Effector CD4-positive, alpha-beta T cell (primary cell): ENCODE results near the gene PIGR.
A peak's percentile ranks its signal among the peaks of the same experiment; 100 is the strongest.
"Not testable (repeated sequence)": the region's sequence is repeated elsewhere in the genome, so short reads cannot be mapped to it uniquely, and the experiment has no call there.

Experiments
- DNase-seq: peaks from one replicate; pipeline ENCODE4 v3.0.0-alpha.2; 2020

PIGR gene

GRCh38 chr1:206933333-206933945, 12.8 kb downstream of the PIGR start:
- peak; percentile 73 for DNase-seq

- no peak for DNase-seq
Observed at GRCh38 chr1:206932177-206932576, 14.1 kb downstream of the PIGR start.

DNA sequence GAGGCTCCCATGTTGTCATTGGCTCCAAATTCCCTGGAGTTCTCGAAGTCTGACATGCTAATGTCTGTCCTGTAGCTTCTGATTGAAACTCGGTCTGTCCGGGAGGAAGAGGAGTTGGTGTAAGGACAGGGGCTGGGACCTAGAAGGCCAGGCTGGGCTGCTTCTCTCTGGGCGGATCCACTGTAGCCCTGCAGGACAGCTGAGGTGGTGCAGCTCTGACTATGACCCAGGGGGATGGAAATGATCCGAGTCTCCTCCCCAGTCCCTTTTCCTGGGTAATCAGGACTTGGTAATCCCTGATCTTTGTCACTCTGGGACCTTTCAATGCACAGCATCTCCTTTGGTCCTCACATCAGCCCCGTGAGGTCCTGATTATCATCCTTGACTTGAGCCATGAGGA, 14.6 kb downstream of the PIGR start:
- no peak for DNase-seq

- DNase-seq = no peak
Observed at GRCh38 chr1:206930210-206930798, 16.0 kb downstream of the PIGR start.

DNA sequence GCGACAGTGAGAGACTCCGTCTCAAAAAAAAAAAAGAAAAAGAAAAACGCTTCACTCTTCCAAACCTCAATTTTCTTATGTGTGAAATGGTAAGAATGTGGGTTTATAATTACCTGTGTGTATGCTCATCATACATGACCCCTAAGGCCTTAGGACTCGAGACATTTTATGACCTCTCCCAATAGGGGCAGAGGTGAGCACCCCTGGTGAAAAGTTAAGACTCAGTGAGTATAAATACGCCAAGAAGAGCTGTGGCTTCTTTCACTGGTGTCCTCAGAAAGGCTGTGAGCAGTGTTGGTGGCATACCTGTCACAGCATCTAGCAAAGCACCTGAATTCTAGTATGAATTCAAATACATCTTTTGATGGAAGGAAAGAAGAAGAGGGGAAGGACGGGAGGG, 16.7 kb downstream of the PIGR start:
- DNase-seq = no peak

GRCh38 chr1:206926286-206926685, 20.0 kb downstream of the PIGR start:
- DNase-seq = no peak

DNA sequence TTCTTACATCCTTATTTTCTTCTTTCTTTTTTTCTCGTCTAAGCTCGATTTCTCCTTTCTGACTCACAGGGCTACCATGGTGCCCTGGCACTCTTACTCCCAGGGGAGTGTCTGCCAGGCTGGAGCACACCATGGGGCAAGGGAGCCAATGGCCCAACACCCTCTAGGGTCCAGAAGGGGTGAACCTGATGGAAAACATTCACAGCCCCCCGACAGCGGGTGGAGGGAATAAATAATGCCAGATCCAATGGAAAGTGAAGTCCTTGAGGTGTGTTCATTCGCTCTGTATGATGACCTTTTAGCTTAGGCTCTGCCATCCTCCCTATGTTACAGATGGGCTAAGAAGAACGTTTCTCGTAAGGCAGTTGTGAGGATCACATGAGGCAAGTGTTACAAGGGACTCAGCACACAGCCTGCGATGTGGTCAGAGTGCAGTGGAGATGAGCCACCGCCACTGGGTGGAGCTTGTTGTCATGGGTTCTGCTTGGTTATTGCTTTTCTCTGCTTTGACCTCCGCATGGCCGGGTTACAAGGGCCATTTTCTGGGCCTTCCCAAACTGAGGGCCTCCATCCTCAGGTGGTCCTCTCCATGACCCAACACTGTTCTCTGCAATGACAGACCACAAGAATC, 21.0 kb downstream of the PIGR start:
- DNase-seq = peak; percentile 43

DNA sequence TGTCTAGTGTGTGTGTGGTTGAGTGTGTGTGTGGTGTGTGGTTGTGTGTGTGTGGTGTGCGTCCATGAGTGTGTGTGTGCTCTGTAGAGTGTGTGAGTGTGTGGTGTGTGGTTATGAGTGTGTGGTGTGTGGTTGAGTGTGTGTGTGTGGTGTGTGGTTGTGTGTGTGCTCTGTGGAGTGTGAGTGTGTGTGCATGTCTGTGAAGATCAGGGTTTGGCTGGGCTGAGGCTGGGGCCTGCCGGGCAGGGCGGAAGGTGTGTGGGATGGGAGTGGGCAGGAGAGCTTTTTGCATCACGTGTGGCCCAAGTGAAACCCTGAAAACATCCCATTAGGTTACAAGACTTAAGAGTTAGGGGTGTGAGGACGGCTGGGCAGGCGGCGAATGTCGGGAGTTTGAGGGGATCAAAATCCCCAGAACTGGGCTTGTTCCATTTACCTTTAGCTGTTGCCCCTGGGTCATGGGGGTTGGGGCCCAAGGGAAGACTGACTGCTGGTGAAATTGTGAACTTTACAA, 21.6 kb downstream of the PIGR start:
- no peak for DNase-seq

- not testable (repeated sequence) for DNase-seq
Observed at GRCh38 chr1:206923961-206924557, 22.2 kb downstream of the PIGR start.

DNA sequence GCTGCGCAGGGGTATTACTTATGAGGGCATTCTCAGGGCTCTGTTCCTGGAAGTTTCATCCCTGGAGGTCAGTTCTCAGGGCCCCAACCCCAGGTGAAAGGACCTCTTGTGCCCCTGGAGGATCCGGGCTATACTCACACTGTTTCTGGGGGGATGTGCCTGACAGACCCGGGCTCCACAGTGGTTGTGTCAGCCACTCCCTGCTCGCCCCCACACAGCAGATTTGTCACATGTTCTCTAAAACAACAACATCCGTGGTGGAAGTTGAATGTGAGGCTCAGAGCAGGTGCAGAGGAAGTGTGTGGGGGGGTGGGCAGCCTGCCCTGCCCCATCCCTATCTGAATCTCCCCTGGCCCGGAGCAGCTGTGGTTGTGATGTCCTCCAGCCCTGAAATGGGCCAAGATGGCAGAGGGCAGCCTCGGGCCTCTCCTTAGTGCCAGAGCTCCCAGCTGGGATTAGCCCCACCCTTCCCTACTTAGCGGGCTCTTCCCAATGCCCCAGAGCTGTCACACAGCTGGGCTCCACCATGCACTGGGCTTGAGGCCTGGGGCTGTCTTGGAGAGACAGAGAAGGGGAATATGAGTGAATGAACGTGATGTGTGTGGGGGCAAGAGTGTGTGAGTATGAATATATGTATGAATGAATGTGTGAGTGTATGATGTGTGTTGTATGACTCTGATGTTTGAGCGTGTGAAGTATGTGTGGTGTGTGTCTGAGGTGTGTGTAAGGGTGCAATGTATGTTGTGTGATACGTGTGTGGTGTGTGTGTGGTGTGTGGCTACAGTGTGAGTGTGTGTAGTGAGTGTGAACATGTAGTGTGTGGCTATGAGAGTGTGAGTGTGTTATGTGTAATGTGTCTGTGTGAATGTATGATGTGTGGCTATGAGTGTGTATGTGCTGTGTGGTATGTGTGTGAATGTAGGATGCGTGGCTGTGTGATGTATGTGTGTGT, 23.0 kb downstream of the PIGR start:
- peak; percentile 67 for DNase-seq

DNA sequence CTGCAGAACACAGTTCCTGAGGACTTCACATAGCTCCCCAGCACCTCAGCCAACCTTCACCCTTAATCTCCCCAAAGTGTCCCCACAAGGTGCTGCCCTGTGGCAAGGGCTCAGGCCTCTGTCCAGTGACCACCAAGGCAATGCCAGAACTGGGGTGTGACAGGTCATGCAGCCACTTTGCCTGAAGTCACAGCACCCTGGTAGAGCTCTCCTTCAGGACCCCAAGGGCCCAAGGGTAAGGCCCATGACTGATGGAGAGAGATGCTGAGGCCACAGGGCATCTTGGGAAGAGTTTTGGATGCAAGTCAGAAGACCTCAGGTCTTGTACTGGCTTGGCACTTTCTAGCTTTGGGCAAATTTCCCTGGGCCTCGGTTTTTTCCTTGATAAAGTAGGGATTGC, 23.7 kb downstream of the PIGR start:
- DNase-seq = no peak

DNA sequence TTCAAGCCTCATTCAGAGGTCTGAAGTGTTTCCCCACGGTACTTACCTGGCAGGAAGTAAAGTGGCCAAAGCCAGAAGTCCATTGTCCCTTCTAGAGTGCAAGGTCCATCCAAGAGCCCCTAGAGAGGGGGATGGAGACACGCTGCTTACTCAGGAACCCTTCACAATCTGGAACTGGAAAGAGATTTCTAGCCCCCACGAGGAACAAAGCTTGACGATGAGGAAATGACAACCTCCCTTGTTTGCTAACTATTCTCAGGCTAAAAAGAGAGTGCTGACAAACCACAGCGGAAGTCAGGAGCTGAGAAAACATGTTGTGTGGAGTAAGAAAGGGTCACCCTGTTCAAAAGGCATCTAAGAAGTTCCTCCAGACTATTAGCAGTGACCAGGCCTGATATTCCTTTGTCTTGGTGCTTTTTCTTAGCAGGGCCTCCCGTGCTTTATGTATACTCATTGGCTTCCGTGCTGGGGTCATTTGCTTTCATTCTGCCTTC, 24.4 kb downstream of the PIGR start, which contains the start of gene FCMR:
TSS of gene FCMR (minus strand) at position 170 of the 494 bp plus-strand sequence. CDS start at position 83, 87 bp downstream.
- DNase-seq = peak; percentile 49

GRCh38 chr1:206918076-206918475, 28.2 kb downstream of the PIGR start:
- no peak for DNase-seq

DNA sequence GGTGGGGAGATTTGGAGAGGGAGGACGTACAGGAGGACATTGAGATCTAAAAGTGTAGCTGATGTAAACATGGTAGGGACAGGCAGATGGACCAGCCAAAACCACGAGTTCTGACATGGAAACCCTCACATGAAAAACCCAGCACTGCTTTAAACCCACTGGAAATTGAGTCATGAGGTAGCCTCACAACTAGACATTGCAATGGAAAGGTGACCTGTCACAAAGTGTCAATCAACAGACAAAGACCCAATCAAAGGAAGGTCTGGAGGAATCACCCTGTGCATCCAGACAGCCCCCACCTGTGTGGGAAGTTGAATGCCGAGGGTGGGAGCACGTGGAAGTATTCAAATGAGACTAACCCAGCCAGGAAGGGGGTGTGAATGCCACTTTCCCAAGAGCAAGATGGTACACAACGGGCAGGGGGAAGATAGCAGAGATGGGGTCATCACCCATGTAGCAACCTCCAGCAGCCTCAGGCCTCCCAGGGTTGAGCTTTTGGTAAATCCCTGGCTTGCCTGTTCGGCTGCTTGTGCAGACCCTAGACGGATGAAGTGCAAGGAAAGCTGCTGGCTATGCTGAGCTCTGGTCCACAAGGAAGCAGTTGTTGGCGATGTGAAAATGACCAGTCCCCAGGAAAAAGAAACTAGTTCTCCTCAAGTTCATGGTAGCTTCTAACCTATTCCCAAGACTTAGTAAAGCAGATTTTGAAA, 30.1 kb downstream of the PIGR start:
- no peak for DNase-seq

- no peak for DNase-seq
Observed at GRCh38 chr1:206915030-206915735, 31.1 kb downstream of the PIGR start.

GRCh38 chr1:206913766-206914537, 32.3 kb downstream of the PIGR start:
- no peak for DNase-seq

- peak; percentile 50 for DNase-seq
Observed at GRCh38 chr1:206912445-206913095, 33.7 kb downstream of the PIGR start.

DNA sequence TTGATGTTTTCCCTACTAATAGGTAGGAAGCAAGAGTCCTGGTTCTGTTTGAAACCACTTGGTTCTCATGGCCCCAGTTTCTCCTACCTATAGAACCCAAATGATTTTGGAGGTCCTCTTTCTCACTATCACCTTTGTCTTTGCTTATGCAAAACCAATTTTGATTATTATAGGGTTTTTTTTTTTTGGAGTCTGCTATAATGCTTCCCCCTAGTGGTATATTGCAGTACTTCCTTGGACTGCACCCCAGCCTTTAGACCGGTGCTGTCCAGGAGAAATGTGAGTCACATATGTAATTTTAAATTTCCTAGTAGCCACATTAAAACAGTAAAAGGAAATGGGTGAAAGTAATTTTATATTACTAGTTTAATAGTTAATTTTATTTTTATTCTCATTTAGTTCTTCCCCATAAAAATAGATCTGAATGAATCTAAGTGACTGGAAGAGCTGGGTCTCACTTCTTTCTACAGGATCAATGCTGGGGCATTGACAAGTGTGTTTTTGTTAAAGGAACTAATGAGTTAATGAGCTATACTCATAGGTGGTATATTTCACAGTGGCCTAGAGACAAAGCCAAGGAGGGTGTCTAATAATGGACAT, 35.1 kb downstream of the PIGR start:
- DNase-seq = no peak

- no peak for DNase-seq
Observed at GRCh38 chr1:206909883-206910318, 36.4 kb downstream of the PIGR start.
